GM06990 (cell line): ENCODE measurements around the gene PYGL.
"Not testable (repeated sequence)": the region's sequence is repeated elsewhere in the genome, so short reads cannot be mapped to it uniquely, and the experiment has no call there.

ENCODE experiments used
- DNase-seq: peaks from one replicate; pipeline ENCODE4 v3.0.0-alpha.2; 2011; ENCODE audit not compliant: insufficient read length; ENCODE audit errors: extremely low read depth
- H3K27me3 ChIP-seq: replicated peaks from 2 replicates; pipeline ENCODE4 v1.6.0; 2011; ENCODE audit warnings: low read length; ENCODE audit not compliant: control insufficient read depth, insufficient read depth
- H3K36me3 ChIP-seq: 2 replicates; pipeline ENCODE4 v1.5.1; 2011; ENCODE audit warnings: low read length; ENCODE audit not compliant: control insufficient read depth, insufficient read depth
- H3K4me3 ChIP-seq: replicated peaks from 2 replicates; pipeline ENCODE4 v1.5.1; 2011; ENCODE audit warnings: low read depth, mild to moderate bottlenecking, control low read depth, low read length
- CTCF ChIP-seq: IDR thresholded peaks from 2 replicates; pipeline ENCODE4 v1.5.1; 2011; ENCODE audit warnings: low read length, control low read depth, mild to moderate bottlenecking, inconsistent platforms; ENCODE audit not compliant: insufficient read depth, poor library complexity, severe bottlenecking

The PYGL gene

GRCh38 chr14:50961605-50962221 is 17.4 kb upstream of the PYGL start:
- TF ChIP-seq CTCF: no peak

GRCh38 chr14:50957296-50957695 is 13.0 kb upstream of the PYGL start:
- TF ChIP-seq CTCF: no peak
- H3K4me3 ChIP-seq: no peak overlapping the region
- no peak for DNase-seq

More at GRCh38 chr14:50961605-50962221, 17.4 kb upstream of the PYGL start:
- Histone ChIP-seq H3K4me3 (no peak overlapping the region), H3K27me3 (no peaks in the 10 kb centered on the region), H3K36me3 (no peaks in the 10 kb centered on the region)
- no peak for DNase-seq

GRCh38 chr14:50956421-50956820 is 12.1 kb upstream of the PYGL start:
- not testable (repeated sequence) for DNase-seq, H3K4me3 ChIP-seq, H3K36me3 ChIP-seq, H3K27me3 ChIP-seq

More at GRCh38 chr14:50957296-50957695, 13.0 kb upstream of the PYGL start:
- no peaks in the 10 kb centered on the region for H3K36me3 ChIP-seq
- H3K27me3 ChIP-seq: no peaks in the 10 kb centered on the region

GRCh38 chr14:50955373-50956043 is 11.2 kb upstream of the PYGL start:
- Histone ChIP-seq H3K36me3 (no peaks in the 10 kb centered on the region), H3K4me3 (no peak overlapping the region), H3K27me3 (no peaks in the 10 kb centered on the region)
- DNase-seq: no peak
- TF ChIP-seq CTCF: peak; percentile 23

- Histone ChIP-seq H3K27me3 (no peaks in the 10 kb centered on the region), H3K4me3 (no peak overlapping the region), H3K36me3 (no peaks in the 10 kb centered on the region)
- TF ChIP-seq CTCF: peak; percentile 55
- DNase-seq: no peak
Observed at GRCh38 chr14:50954811-50955372, 10.6 kb upstream of the PYGL start.

GRCh38 chr14:50953502-50953901 is 9.2 kb upstream of the PYGL start:
- no peak for TF ChIP-seq CTCF
- DNase-seq: no peak
- Histone ChIP-seq H3K27me3 (no peaks in the 10 kb centered on the region), H3K4me3 (no peak overlapping the region), H3K36me3 (no peaks in the 10 kb centered on the region)
